Measurements from ENCODE around the gene TMEM232. TPM values are rescaled to one million over a fixed set of nuclear protein-coding genes. Genes with fewer than 3 reads are reported as not detected.

The TMEM232 gene
- total and polyA plus RNA-seq, 7 donors, result 0.25 to 1.4 (median 0.58) TPM

DNA sequence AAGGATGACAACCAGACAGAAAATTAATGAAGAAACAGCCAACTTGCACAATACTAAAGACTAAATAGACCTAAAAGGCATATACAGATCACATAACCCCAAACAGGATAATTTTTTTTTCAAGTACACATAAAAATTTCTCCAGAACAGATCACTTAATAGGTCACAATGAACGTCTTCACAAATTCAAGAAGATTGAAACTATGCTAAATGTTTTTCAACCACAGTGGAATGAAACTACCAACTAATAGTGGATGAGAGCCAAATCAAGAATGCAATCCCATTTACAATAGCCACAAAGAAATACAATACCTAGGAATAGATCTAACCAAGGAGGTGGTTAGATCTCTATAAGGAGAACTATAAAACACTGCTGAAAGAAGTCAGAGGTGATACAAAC is 145.8 kb downstream of the TMEM232 start:
- ATAC-seq (no peak), DNase-seq (no peak)
- TF ChIP-seq, protein P1, sequence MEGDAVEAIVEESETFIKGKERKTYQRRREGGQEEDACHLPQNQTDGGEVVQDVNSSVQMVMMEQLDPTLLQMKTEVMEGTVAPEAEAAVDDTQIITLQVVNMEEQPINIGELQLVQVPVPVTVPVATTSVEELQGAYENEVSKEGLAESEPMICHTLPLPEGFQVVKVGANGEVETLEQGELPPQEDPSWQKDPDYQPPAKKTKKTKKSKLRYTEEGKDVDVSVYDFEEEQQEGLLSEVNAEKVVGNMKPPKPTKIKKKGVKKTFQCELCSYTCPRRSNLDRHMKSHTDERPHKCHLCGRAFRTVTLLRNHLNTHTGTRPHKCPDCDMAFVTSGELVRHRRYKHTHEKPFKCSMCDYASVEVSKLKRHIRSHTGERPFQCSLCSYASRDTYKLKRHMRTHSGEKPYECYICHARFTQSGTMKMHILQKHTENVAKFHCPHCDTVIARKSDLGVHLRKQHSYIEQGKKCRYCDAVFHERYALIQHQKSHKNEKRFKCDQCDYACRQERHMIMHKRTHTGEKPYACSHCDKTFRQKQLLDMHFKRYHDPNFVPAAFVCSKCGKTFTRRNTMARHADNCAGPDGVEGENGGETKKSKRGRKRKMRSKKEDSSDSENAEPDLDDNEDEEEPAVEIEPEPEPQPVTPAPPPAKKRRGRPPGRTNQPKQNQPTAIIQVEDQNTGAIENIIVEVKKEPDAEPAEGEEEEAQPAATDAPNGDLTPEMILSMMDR (IDR thresholded peaks at IDR 0.05), result no peak
- Histone ChIP-seq H3K4me1 (no peaks in the 10 kb centered on the region), H3K27me3 (ENCODE audit: insufficient read depth in 3 of 3, low read length in 2 of 3) (no peaks in the 10 kb centered on the region), H3K36me3 (ENCODE audit: insufficient read depth in 1 of 2, low read depth in 1 of 2) (no peaks in the 10 kb centered on the region), H3K27ac (no peak overlapping the region), H3K4me3 (no peak overlapping the region), H3K9me3 (peaks cover 4% of the 10 kb centered on the region)
- 60 to 79% (median 71%) methylated on average over 1 of the region's 1 CpG for WGBS, 3 donors
- intact Hi-C loops (cut with DNase I), result loop anchor here in 1 of 2 donors (10.0 kb wide), 1 partner anchor 136 kb away; no protein-coding TSS in a partner anchor

DNA sequence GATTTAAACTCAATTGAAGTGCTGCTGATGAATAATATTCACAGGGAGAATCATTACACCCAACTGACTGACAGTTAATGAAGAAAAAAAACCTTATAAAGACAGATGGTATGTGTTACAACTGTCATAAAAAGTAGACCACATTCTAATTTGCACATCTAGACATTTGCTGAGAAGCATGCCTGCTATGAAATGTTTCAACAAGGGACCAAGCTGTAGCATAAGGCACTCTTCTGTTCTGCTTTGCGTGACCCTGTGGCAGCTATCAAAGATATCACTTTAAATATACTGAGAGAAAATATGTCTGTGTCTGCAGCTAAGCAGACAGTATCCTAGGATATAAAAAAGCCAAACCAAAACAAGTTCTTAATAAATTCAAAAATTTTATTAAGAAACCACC is 153.7 kb downstream of the TMEM232 start:
- intact Hi-C loops (cut with DNase I), result no loop called here
- ATAC-seq (no peak), DNase-seq (no peak)
- H3K4me3 ChIP-seq, result no peak overlapping the region
- TF ChIP-seq, protein P1 (IDR thresholded peaks at IDR 0.05), result no peak
- no peaks in the 10 kb centered on the region for H3K9me3 ChIP-seq
- no peaks in the 10 kb centered on the region for H3K36me3 ChIP-seq (ENCODE audit: insufficient read depth in 1 of 2, low read depth in 1 of 2)
- H3K27ac ChIP-seq, result no peak overlapping the region
- no peaks in the 10 kb centered on the region for H3K4me1 ChIP-seq
- no peaks in the 10 kb centered on the region for H3K27me3 ChIP-seq (ENCODE audit: insufficient read depth in 3 of 3, low read length in 2 of 3)
- 85 to 91% (median 88%) methylated on average over 1 of the region's 1 CpG for WGBS, 3 donors

DNA sequence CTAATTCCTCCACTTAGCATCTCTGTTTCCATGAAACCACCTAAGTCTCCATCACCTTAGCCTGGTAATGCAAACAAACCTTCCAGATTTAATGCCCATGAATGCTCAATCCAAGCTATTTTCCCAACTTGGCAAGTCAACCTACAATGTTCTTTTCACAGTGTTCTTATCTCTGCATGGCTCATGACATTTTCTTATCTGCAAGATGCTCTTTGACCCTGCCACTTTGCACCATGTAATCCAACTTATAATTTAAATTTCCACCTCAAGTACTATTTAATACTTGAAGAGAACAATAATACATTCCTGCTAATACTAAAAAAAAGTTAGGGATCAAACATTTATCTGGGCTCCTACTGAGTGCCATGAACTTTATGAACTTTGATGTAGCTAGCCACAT is 164.3 kb downstream of the TMEM232 start:
- Histone ChIP-seq H3K27ac (no peak overlapping the region), H3K9me3 (no peaks in the 10 kb centered on the region), H3K4me1 (no peaks in the 10 kb centered on the region), H3K36me3 (ENCODE audit: insufficient read depth in 1 of 2, low read depth in 1 of 2) (no peaks in the 10 kb centered on the region), H3K4me3 (no peak overlapping the region), H3K27me3 (ENCODE audit: insufficient read depth in 3 of 3, low read length in 2 of 3) (no peaks in the 10 kb centered on the region)
- no peak for DNase-seq
- TF ChIP-seq, protein P1 (IDR thresholded peaks at IDR 0.05), result no peak
- ATAC-seq, result no peak
- intact Hi-C loops (cut with DNase I), result no loop called here

DNA sequence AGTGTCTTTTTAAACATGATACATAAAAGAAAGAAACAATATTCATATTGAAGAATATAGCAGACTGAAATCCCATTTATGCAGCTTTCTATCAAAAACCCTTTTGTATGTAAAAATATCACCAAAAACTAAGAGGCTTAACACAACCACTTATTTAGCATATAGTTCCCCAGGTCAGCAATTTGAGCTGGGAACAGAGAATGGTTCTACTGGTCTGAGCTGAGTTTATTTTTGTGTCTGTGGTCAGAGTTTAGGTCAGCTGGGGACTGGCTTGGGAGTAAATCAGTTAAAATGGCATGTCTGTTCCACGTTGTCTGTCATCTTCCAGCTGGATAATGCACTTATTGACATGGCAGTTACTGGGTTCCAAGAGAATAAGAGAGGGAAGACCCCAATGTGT is 165.0 kb downstream of the TMEM232 start:
- ATAC-seq (no peak), DNase-seq (no peak)
- H3K27ac ChIP-seq, result no peak overlapping the region
- intact Hi-C loops (cut with DNase I), result no loop called here
- H3K9me3 ChIP-seq, result no peaks in the 10 kb centered on the region
- H3K4me3 ChIP-seq, result no peak overlapping the region
- WGBS, 3 donors, result 11 to 32% (median 15%) methylated on average over 1 of the region's 1 CpG
- TF ChIP-seq, protein P1 (IDR thresholded peaks at IDR 0.05), result no peak
- no peaks in the 10 kb centered on the region for H3K27me3 ChIP-seq (ENCODE audit: insufficient read depth in 3 of 3, low read length in 2 of 3)
- H3K4me1 ChIP-seq, result no peaks in the 10 kb centered on the region
- H3K36me3 ChIP-seq (ENCODE audit: insufficient read depth in 1 of 2, low read depth in 1 of 2), result no peaks in the 10 kb centered on the region

DNA sequence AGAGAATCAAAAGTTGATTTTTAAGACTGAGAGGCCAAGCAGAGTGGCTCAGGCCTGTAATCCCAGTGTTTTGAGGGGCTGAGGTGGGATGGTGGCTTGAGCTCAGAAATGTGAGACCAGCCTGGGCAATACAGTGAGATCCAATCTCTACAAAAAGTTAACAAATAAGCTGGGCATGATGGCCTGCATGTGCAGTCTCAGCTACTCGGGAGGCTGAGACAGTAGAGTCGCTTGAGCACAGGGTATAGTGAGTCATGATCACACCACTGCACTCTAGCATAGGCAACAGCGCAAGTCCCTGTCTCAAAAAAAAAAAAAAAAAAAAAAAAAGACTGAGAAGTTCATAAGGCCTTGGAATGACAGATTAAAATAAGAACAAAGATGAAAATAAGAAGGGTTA is 177.2 kb downstream of the TMEM232 start:
- peak in 2 of 4 donors; percentile 21 to 45 for ATAC-seq
- peaks cover 11% of the 10 kb centered on the region for H3K9me3 ChIP-seq
- intact Hi-C loops (cut with DNase I), result no loop called here
- TF ChIP-seq, protein P1 (IDR thresholded peaks at IDR 0.05), result no peak
- no peak for DNase-seq
- H3K27me3 ChIP-seq (ENCODE audit: insufficient read depth in 3 of 3, low read length in 2 of 3), result no peaks in the 10 kb centered on the region
- no peak overlapping the region for H3K4me3 ChIP-seq
- no peak overlapping the region for H3K27ac ChIP-seq
- 84 to 89% (median 86%) methylated on average over 3 of the region's 3 CpGs for WGBS, 3 donors
- no peaks in the 10 kb centered on the region for H3K36me3 ChIP-seq (ENCODE audit: insufficient read depth in 1 of 2, low read depth in 1 of 2)
- peaks cover 5% of the 10 kb centered on the region for H3K4me1 ChIP-seq

Measured in psoas muscle (tissue), 8 donors.